Iris pigment epithelial cell (primary cell): ENCODE measurements around the gene LIX1.
"Not testable (repeated sequence)": the region's sequence is repeated elsewhere in the genome, so short reads cannot be mapped to it uniquely, and the experiment has no call there.

ENCODE experiments used
- DNase-seq: peaks from one replicate; pipeline ENCODE4 v3.0.0-alpha.2; 2011; ENCODE audit warnings: low read depth

Gene LIX1

GRCh38 chr5:97142521-97143254, at the start of gene LIX1:
TSS of gene LIX1 (minus strand) at chr5:97142611. CDS start at chr5:97142576, 35 bp downstream.
- DNase-seq = peak; percentile 54

GRCh38 chr5:97191893-97192292, 49.5 kb upstream of the LIX1 start:
- DNase-seq = no peak

- DNase-seq = not testable (repeated sequence)
These were observed 47.1 kb upstream of the LIX1 start for GRCh38 chr5:97189523-97189922.

GRCh38 chr5:97183930-97184213, 41.5 kb upstream of the LIX1 start:
- DNase-seq = no peak

GRCh38 chr5:97183100-97183929, 40.9 kb upstream of the LIX1 start, which contains the start of gene RIOK2:
TSS of gene RIOK2 (minus strand) at chr5:97183247. CDS start at chr5:97183191, 56 bp downstream.
- peak; percentile 94 for DNase-seq

GRCh38 chr5:97182571-97183099, 40.2 kb upstream of the LIX1 start:
- peak; percentile 61 for DNase-seq

- DNase-seq = peak; percentile 65
These were observed 39.6 kb upstream of the LIX1 start for GRCh38 chr5:97181856-97182545.

GRCh38 chr5:97179457-97179856, 37.0 kb upstream of the LIX1 start:
- not testable (repeated sequence) for DNase-seq

- DNase-seq = no peak
These were observed 29.8 kb upstream of the LIX1 start for GRCh38 chr5:97172227-97172626.

GRCh38 chr5:97171703-97172102, 29.3 kb upstream of the LIX1 start:
- no peak for DNase-seq

GRCh38 chr5:97167435-97167834, 25.0 kb upstream of the LIX1 start:
- DNase-seq = no peak

GRCh38 chr5:97165726-97166125, 23.3 kb upstream of the LIX1 start:
- no peak for DNase-seq

- DNase-seq = peak; percentile 68
These were observed 22.4 kb upstream of the LIX1 start for GRCh38 chr5:97164846-97165245.

- DNase-seq = no peak
These were observed 21.4 kb upstream of the LIX1 start for GRCh38 chr5:97163790-97164285.

- peak; percentile 16 for DNase-seq
These were observed 21.0 kb upstream of the LIX1 start for GRCh38 chr5:97163360-97163764.

- DNase-seq = peak; percentile 78
These were observed 19.6 kb upstream of the LIX1 start for GRCh38 chr5:97162045-97162444.

- no peak for DNase-seq
These were observed 15.3 kb upstream of the LIX1 start for GRCh38 chr5:97157689-97158088.

- DNase-seq = no peak
These were observed 9.0 kb upstream of the LIX1 start for GRCh38 chr5:97151370-97151769.

GRCh38 chr5:97150401-97150800, 8.0 kb upstream of the LIX1 start:
- DNase-seq = no peak

- DNase-seq = no peak
These were observed 7.3 kb upstream of the LIX1 start for GRCh38 chr5:97149709-97150108.

GRCh38 chr5:97148288-97148687, 5.9 kb upstream of the LIX1 start:
- no peak for DNase-seq

- no peak for DNase-seq
These were observed 1.3 kb upstream of the LIX1 start for GRCh38 chr5:97143704-97144103.
